HepG2 (cell line): ENCODE data around the gene TWF1. TPM values are rescaled to one million over a fixed set of nuclear protein-coding genes. Genes with fewer than 3 reads are reported as not detected.

ENCODE experiments used
- CBX1 ChIP-seq: IDR thresholded peaks from one replicate; pipeline ENCODE4 v1.6.1; 2016; ENCODE audit warnings: antibody characterized with exemption, low read depth
- CTCF ChIP-seq: sonication (generic); formaldehyde crosslinking; IDR thresholded peaks from 2 replicates; pipeline ENCODE4 v1.5.0; 2020; ENCODE audit warnings: mild to moderate bottlenecking, missing genetic modification reagents, moderate library complexity
- DMAP1 ChIP-seq: IDR thresholded peaks from 2 replicates; pipeline ENCODE4 v1.6.1; 2016
- ELF3 ChIP-seq: IDR thresholded peaks from 2 replicates; pipeline ENCODE4 v1.6.1; 2016; ENCODE audit warnings: missing genetic modification reagents, missing compliant biosample characterization
- ETV6 ChIP-seq: sonication (generic); formaldehyde crosslinking; conservative IDR thresholded peaks from 2 replicates; pipeline ENCODE4 v1.4.0; 2020; ENCODE audit warnings: missing genetic modification reagents
- FOXA1 ChIP-seq, 2 experiments: fragments of 450-650 bp in 1 of 2; sonication (generic) in 1 of 2; formaldehyde crosslinking in 1 of 2; IDR thresholded peaks; 2 replicates each; pipeline versions ENCODE4 v1.4.0 to v1.6.1; 2016 to 2020; ENCODE audit warnings: missing genetic modification reagents in 1 of 2
- FOXO4 ChIP-seq: sonication (generic); formaldehyde crosslinking; conservative IDR thresholded peaks from 2 replicates; pipeline ENCODE4 v1.8.1; 2023; ENCODE audit warnings: missing genetic modification reagents
- GATAD2A ChIP-seq: IDR thresholded peaks from 2 replicates; pipeline ENCODE4 v1.6.1; 2016
- IRF2 ChIP-seq: IDR thresholded peaks from 2 replicates; pipeline ENCODE4 v1.6.1; 2018; ENCODE audit warnings: missing genetic modification reagents, missing compliant biosample characterization
- PATZ1 ChIP-seq: sonication (generic); formaldehyde crosslinking; IDR thresholded peaks from 2 replicates; pipeline ENCODE4 v1.4.0; 2020; ENCODE audit warnings: missing genetic modification reagents
- PCBP2 ChIP-seq: fragments of 200-400 bp; formaldehyde crosslinking; optimal IDR thresholded peaks from 2 replicates; pipeline ENCODE3; 2018; ENCODE audit warnings: low read length, low read depth; ENCODE audit not compliant: poor library complexity, severe bottlenecking
- SP5 ChIP-seq: IDR thresholded peaks from 2 replicates; pipeline ENCODE4 v1.6.1; 2016; ENCODE audit warnings: low read depth, borderline replicate concordance
- THAP9 ChIP-seq: sonication (generic); formaldehyde crosslinking; IDR thresholded peaks from 2 replicates; pipeline ENCODE4; 2020; ENCODE audit warnings: missing genetic modification reagents, mild to moderate bottlenecking, borderline replicate concordance
- TRAFD1 ChIP-seq: sonication (generic); formaldehyde crosslinking; IDR thresholded peaks from 2 replicates; pipeline ENCODE4 v1.5.1; 2020; ENCODE audit warnings: missing genetic modification reagents, mild to moderate bottlenecking, borderline replicate concordance
- ZMAT3 ChIP-seq: sonication (generic); formaldehyde crosslinking; conservative IDR thresholded peaks from 2 replicates; pipeline ENCODE4 v1.7.0; 2021; ENCODE audit warnings: missing genetic modification reagents
- ZNF274 ChIP-seq: sonication (generic); formaldehyde crosslinking; IDR thresholded peaks from 2 replicates; pipeline ENCODE4 v1.5.1; 2020; ENCODE audit warnings: mild to moderate bottlenecking, missing genetic modification reagents
- ZNF629 ChIP-seq: sonication (generic); formaldehyde crosslinking; conservative IDR thresholded peaks from 2 replicates; pipeline ENCODE4 v1.5.0; 2020; ENCODE audit warnings: missing genetic modification reagents
- ZNF777 ChIP-seq: sonication (generic); formaldehyde crosslinking; IDR thresholded peaks from 2 replicates; pipeline ENCODE4 v1.4.0; 2020; ENCODE audit warnings: missing genetic modification reagents
- ZSCAN9 ChIP-seq: IDR thresholded peaks from 2 replicates; pipeline ENCODE4 v1.6.1; 2016; ENCODE audit warnings: borderline replicate concordance
- polyA plus RNA-seq, 8 experiments: library from polyadenylated mRNA; depleted of rRNA in 3 of 8; stranded (reverse) in 7 of 8; unstranded in 1 of 8; fragments of >200 nt; fragmentation: Illumina TruSeq in 4 of 8; extraction: Trizol in 4 of 8; gene quantifications; 2 replicates each; pipeline versions ENCODE4 v1.2.1 to v1.2.3, GENCODE V29; 2011 to 2016; ENCODE audit warnings: low read depth in 4 of 8, missing spikeins in 1 of 8, mixed read lengths in 1 of 8; ENCODE audit not compliant: insufficient read depth in 1 of 8
- total RNA-seq, 5 experiments: library from RNA; depleted of rRNA; stranded (reverse); fragments of >200 nt; fragmentation: Illumina TruSeq; extraction: Trizol; gene quantifications; 2 replicates each; pipeline ENCODE4 v1.2.3, GENCODE V29; 2016; ENCODE audit warnings: low read depth in 1 of 5

Gene TWF1
- total and polyA plus RNA-seq, 2 of the 13 experiments (the other 11 are each of a cell fraction or from before 2014, with no cell fraction given): 32.3 to 85.5 TPM

- TF ChIP-seq DMAP1 (CRISPR knock-in tag) (peak; percentile 66; the same call in 1 of the 2 replicates), PCBP2 (no peak), ZNF629 (CRISPR knock-in tag) (0 out of 2 replicates have a peak, but pooled peaks have one; percentile 5), THAP9 (peak; percentile 43; the same call in 1 of the 2 replicates), PATZ1 (CRISPR knock-in tag) (0 out of 2 replicates have a peak, but pooled peaks have one; percentile 10), ETV6 (CRISPR knock-in tag) (0 out of 2 replicates have a peak, but pooled peaks have one; percentile 19), FOXA1 (IDR thresholded peaks at IDR 0.05) (no peak), FOXA1 (CRISPR knock-in tag; IDR thresholded peaks at IDR 0.05) (no peak), ZNF274 (peak; percentile 30; the same call in 1 of the 2 replicates), IRF2 (CRISPR knock-in tag) (peak; percentile 15; the same call in 1 of the 2 replicates), ZMAT3 (CRISPR knock-in tag) (peak; percentile 52; the same call in 1 of the 2 replicates), ELF3 (0 out of 2 replicates have a peak, but pooled peaks have one; percentile 32), CBX1 (no peak), ZNF777 (CRISPR knock-in tag) (peak; percentile 78), FOXO4 (CRISPR knock-in tag) (0 out of 2 replicates have a peak, but pooled peaks have one; percentile 89), CTCF (CRISPR knock-in tag) (no peak; the same call in 1 of the 2 replicates), ZSCAN9 (CRISPR knock-in tag) (no peak), GATAD2A (CRISPR knock-in tag) (no peak), TRAFD1 (CRISPR knock-in tag) (no peak), SP5 (CRISPR knock-in tag) (0 out of 2 replicates have a peak, but pooled peaks have one; percentile 23)
Observed at GRCh38 chr12:43805860-43806736, at the start of gene TWF1 (continued).
